Measurements from ENCODE around the gene DNAJB9. TPM values are rescaled to one million over a fixed set of nuclear protein-coding genes. Genes with fewer than 3 reads are reported as not detected.

DNAJB9 gene
- total and polyA plus RNA-seq, 2 experiments from 2014 or later = 7.3 to 16.0 TPM

DNA sequence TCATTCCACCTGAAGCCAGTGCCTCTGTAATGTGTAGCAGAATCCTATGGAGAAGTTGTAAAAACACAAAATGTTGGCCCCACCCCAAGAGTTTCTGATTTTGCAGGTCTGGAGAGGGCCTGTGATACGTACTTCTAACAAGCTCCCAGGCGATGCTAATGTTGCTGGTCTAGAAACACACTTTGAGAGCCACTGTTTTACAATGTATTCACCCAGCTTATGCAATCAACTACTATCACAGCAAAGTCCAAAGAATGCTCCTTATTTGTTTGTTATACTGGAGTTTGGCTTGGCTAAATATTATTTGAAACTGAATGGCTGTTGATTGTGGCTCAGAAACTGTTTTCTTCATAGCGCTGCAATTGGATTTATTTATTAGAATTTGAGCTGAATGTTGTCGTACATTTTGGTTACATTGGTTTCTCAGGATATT is 44.3 kb downstream of the DNAJB9 start (continued):
- TF ChIP-seq, protein P1, sequence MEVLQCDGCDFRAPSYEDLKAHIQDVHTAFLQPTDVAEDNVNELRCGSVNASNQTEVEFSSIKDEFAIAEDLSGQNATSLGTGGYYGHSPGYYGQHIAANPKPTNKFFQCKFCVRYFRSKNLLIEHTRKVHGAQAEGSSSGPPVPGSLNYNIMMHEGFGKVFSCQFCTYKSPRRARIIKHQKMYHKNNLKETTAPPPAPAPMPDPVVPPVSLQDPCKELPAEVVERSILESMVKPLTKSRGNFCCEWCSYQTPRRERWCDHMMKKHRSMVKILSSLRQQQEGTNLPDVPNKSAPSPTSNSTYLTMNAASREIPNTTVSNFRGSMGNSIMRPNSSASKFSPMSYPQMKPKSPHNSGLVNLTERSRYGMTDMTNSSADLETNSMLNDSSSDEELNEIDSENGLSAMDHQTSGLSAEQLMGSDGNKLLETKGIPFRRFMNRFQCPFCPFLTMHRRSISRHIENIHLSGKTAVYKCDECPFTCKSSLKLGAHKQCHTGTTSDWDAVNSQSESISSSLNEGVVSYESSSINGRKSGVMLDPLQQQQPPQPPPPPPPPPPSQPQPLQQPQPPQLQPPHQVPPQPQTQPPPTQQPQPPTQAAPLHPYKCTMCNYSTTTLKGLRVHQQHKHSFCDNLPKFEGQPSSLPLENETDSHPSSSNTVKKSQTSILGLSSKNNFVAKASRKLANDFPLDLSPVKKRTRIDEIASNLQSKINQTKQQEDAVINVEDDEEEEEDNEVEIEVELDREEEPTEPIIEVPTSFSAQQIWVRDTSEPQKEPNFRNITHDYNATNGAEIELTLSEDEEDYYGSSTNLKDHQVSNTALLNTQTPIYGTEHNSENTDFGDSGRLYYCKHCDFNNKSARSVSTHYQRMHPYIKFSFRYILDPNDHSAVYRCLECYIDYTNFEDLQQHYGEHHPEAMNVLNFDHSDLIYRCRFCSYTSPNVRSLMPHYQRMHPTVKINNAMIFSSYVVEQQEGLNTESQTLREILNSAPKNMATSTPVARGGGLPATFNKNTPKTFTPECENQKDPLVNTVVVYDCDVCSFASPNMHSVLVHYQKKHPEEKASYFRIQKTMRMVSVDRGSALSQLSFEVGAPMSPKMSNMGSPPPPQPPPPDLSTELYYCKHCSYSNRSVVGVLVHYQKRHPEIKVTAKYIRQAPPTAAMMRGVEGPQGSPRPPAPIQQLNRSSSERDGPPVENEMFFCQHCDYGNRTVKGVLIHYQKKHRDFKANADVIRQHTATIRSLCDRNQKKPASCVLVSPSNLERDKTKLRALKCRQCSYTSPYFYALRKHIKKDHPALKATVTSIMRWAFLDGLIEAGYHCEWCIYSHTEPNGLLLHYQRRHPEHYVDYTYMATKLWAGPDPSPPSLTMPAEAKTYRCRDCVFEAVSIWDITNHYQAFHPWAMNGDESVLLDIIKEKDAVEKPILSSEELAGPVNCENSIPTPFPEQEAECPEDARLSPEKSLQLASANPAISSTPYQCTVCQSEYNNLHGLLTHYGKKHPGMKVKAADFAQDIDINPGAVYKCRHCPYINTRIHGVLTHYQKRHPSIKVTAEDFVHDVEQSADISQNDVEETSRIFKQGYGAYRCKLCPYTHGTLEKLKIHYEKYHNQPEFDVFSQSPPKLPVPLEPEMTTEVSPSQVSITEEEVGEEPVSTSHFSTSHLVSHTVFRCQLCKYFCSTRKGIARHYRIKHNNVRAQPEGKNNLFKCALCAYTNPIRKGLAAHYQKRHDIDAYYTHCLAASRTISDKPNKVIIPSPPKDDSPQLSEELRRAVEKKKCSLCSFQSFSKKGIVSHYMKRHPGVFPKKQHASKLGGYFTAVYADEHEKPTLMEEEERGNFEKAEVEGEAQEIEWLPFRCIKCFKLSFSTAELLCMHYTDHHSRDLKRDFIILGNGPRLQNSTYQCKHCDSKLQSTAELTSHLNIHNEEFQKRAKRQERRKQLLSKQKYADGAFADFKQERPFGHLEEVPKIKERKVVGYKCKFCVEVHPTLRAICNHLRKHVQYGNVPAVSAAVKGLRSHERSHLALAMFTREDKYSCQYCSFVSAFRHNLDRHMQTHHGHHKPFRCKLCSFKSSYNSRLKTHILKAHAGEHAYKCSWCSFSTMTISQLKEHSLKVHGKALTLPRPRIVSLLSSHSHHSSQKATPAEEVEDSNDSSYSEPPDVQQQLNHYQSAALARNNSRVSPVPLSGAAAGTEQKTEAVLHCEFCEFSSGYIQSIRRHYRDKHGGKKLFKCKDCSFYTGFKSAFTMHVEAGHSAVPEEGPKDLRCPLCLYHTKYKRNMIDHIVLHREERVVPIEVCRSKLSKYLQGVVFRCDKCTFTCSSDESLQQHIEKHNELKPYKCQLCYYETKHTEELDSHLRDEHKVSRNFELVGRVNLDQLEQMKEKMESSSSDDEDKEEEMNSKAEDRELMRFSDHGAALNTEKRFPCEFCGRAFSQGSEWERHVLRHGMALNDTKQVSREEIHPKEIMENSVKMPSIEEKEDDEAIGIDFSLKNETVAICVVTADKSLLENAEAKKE (CRISPR knock-in tag; IDR thresholded peaks at IDR 0.05) = no peak
- TF ChIP-seq, protein P2, sequence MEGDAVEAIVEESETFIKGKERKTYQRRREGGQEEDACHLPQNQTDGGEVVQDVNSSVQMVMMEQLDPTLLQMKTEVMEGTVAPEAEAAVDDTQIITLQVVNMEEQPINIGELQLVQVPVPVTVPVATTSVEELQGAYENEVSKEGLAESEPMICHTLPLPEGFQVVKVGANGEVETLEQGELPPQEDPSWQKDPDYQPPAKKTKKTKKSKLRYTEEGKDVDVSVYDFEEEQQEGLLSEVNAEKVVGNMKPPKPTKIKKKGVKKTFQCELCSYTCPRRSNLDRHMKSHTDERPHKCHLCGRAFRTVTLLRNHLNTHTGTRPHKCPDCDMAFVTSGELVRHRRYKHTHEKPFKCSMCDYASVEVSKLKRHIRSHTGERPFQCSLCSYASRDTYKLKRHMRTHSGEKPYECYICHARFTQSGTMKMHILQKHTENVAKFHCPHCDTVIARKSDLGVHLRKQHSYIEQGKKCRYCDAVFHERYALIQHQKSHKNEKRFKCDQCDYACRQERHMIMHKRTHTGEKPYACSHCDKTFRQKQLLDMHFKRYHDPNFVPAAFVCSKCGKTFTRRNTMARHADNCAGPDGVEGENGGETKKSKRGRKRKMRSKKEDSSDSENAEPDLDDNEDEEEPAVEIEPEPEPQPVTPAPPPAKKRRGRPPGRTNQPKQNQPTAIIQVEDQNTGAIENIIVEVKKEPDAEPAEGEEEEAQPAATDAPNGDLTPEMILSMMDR (conservative IDR thresholded peaks at IDR 0.05; ENCODE audit: low read depth in 2 of 2) = no peak

DNA sequence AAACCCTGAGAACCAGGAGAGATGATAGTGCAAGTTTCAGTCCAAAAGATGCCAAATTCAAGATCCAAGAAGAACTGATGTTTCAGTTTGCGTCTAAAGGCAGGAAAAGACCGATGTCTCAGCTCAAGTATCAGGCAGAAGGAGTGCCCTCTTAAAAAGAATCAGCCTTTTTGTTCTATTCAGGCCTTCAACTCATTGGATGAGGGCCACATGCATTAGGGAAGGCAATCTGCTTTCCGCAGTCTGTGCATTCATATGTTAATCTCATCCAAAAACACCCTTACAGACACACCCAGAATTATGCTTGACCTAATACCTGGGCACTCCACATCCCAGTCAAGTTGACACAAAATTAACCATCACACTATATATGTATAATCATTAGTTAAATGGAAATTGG is 45.2 kb downstream of the DNAJB9 start:
- Histone ChIP-seq H2AFZ (peak overlapping the region; percentile 34; the same call in 1 of the 2 replicates), H3F3A (replicated peaks; ENCODE audit: low read depth) (no peaks in the 10 kb centered on the region), H3K4me3 (no peak overlapping the region), H3K79me2 (replicated peaks; ENCODE audit: insufficient read depth) (no peaks in the 10 kb centered on the region), H4K20me1 (replicated peaks; ENCODE audit: insufficient read depth) (no peaks in the 10 kb centered on the region), H3K36me3 (ENCODE audit: insufficient read depth) (no peaks in the 10 kb centered on the region), H3K27ac (ENCODE audit: low read depth) (no peak overlapping the region), H3K9me2 (ENCODE audit: insufficient read depth) (no peaks in the 10 kb centered on the region), H3K4me2 (peak overlapping the region; percentile 33; the same call in 1 of the 2 replicates), H3K4me1 (ENCODE audit: insufficient read depth) (peaks cover 13% of the 10 kb centered on the region), H3K27me3 (ENCODE audit: insufficient read depth) (no peaks in the 10 kb centered on the region)
- peaks cover 26% of the 10 kb centered on the region for H3K4me1 Mint-ChIP-seq
- no peak overlapping the region; the same call in 1 of the 2 replicates for H3K27ac Mint-ChIP-seq
- H3K36me3 Mint-ChIP-seq (ENCODE audit: low read depth) = peaks cover 5% of the 10 kb centered on the region; the same call in 1 of the 3 replicates
- peak; percentile 28 for DNase-seq (ENCODE audit: low spot score)
- H3K4me3 Mint-ChIP-seq = no peak overlapping the region
- H3K27me3 Mint-ChIP-seq (ENCODE audit: insufficient read depth, low read depth, poor library complexity) = no peaks in the 10 kb centered on the region
- peaks cover 6% of the 10 kb centered on the region; the same call in 2 of the 3 replicates for H3K9me3 Mint-ChIP-seq
- peak; percentile 51 for ATAC-seq
- TF ChIP-seq, protein P2 (conservative IDR thresholded peaks at IDR 0.05; ENCODE audit: low read depth in 2 of 2) = no peak
- TF ChIP-seq ZNF331 (CRISPR knock-in tag; IDR thresholded peaks at IDR 0.05; ENCODE audit: low read depth) (no peak), CREB1 (CRISPR knock-in tag; IDR thresholded peaks at IDR 0.05; ENCODE audit: low read depth) (no peak), NANOG (IDR thresholded peaks at IDR 0.05; ENCODE audit: borderline replicate concordance) (no peak)
